NCI-H1694 treated with DMSO at 0.1 percent for 48 hours (cell line): Measurements from ENCODE around the gene SORBS1.

ENCODE experiments used
- DNase-seq: peaks from one replicate; lab custom pipeline; 2025; lab: John Stamatoyannopoulos, UW

SORBS1 gene

GRCh38 chr10:95315509-95315908, 245.7 kb downstream of the SORBS1 start:
- no peak for DNase-seq

- peak; percentile 23 for DNase-seq
Observed at GRCh38 chr10:95314192-95314918, 246.8 kb downstream of the SORBS1 start.

DNA sequence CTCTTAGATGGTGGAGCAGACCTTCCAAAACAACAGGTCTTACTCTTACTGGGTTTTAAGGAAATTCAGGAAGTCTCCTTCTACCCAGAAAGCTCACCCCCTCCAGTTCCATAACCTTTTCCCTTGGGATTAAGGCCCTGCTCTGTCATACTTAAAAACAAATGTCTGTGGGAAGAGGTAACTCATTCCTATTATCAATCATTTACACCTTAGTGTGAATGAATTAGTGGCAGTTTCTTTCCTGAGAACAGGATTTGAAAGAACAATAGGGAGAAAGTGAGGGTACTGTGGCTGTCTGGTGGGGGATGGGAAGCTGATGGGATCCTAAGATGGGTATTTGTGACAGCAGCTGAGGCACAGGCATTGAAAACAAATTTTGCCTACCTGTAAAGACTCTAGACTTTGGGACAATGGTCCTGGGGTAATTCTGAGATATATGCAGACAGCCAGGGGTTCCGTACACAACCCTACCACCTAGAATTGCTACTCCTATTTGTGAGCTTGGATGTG, 248.1 kb downstream of the SORBS1 start:
- no peak for DNase-seq

DNA sequence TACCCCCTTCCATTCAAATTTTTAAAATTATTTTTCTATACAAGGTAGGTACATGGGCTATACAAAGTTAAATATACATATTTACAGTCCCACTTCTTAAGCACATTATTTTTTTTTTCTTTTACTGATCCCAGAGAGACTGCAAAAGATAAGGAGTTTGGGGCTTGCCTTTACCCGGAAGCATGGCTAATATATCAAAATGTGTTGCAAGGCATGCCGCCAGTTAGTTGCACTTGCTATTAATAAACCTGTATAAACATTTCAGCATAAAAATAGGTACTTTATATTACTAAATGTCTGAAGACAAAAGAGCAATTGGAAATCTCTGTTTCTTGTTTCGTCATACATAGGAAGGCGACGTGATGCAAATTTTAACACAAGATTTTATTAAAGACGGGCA, 248.9 kb downstream of the SORBS1 start:
- no peak for DNase-seq

DNA sequence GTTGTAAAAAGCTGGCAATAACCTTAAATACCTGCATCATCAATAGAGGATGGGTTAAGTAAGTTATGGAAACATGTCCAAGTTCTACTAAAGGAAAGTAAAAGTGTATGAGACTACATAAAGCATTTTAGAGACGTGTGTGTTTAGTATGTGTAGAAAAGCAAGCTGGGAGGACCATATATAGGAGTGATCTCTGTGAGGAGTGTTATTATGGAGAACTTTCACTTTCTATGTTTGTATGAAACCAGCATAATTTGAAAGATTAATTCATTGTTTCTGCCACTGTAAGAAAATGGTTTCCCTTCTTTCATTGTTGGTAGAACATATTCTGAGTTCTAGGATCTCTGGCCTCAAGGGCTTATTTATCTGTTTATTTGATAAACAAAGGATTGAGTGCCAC, 251.2 kb downstream of the SORBS1 start:
- DNase-seq = no peak

DNA sequence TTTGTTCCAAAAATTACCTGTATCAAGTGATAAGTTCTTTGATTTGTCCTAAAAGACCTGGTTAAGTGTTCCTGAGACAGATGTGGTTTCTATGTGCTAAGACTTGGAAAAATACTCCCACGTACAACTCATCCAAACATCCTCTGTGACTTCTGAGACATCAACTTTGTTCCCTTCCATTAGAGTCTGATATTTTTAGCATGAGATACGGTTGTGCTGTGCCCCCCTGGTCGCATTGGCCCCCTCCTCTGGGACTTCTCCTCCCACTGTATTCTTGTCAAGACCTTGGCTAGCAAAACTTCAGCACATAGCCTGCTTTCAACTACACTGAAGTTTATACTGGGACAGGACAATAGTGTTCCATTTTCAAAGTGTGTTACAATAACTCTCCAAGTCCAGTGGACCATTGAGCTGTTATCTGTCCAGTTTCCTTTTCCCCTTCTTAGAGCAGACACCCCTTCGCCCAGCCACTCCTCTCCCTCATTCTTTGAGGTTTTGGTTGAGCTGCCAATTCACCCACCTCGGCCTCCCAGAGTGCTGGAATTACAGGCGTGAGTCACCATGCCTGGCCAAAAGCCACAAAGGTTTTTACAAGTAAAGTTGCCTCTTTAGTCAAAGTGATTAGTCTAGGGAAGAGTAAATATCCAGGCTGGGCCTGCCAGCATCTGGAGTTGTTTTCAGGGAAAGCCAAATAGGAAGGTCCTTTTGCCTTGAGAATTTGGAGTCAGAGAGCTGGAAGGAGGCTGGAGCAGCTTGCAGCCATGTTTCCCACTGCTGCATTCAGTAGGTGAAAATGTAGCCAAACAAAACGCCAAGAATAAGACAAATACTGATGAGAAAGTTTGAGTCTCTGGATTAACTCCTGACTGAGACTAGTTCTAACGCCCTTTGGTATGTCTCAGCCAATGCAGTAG, 252.5 kb downstream of the SORBS1 start:
- DNase-seq = no peak

- no peak for DNase-seq
Observed at GRCh38 chr10:95306851-95307250, 254.3 kb downstream of the SORBS1 start.

GRCh38 chr10:95306318-95306650, 254.9 kb downstream of the SORBS1 start:
- DNase-seq = peak; percentile 69

GRCh38 chr10:95305606-95306317, 255.4 kb downstream of the SORBS1 start:
- no peak for DNase-seq

GRCh38 chr10:95304976-95305375, 256.2 kb downstream of the SORBS1 start:
- DNase-seq = no peak

DNA sequence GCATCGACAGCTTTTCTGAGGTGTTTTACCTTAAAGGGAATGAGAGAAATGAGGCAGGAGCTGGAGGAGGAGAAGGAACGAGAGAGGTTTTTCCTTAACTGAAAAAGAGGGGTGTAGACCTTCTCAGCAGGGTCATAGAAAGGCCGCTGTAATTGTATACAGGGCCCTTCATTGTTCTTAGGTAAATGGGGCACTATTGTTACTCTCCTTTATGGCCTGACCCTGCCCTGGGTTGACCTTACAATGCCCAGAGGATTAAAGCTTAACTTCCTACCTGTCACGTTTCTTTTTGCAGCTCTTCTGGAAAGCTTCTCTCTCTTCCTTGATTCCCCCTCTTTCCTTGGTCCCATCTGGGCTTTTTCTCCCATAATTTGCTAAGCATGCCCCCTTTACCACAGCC, 256.7 kb downstream of the SORBS1 start:
- DNase-seq = no peak

GRCh38 chr10:95303950-95304349, 257.2 kb downstream of the SORBS1 start:
- DNase-seq = no peak

DNA sequence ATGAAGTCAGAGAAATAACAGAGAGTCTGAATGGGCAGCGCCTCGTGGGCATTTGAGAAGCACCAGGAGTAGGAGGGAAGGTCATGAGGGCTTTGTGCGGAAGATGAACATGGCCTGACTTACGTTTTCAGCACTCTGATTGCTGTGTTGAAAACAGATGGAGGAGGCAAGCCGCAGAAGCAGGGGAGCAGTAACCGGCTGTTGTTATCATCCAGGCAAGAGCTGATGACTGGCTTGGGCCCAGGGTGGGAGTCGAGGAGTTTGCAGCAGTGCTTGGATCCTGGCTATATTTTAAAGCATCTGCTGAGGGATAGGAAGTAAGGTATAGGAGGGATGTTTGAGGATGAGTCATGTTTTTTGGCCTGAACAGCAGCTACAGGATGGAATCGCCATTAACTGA, 257.6 kb downstream of the SORBS1 start:
- DNase-seq = peak; percentile 93

- DNase-seq = no peak
Observed at GRCh38 chr10:95300022-95300539, 261.1 kb downstream of the SORBS1 start.

DNA sequence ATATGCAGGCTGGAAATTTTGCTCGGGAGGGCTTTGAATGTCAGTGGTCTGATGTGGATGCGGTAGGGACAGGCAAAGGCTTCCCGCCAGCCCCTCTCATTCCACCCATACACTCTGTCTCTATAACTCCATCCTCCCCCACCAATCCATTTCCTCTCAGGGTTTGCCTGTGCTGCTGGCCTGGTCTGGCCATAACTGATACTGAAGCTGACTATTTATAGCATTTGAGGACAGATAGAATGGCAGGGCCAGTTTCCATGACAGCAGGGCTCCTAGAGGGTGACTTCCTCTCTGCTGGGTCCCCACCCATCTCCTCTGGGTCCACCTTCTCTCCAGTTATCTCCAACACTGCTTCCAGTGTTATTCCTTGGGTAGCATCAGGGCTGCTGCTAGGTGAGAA, 263.8 kb downstream of the SORBS1 start:
- no peak for DNase-seq

GRCh38 chr10:95296764-95297163, 264.4 kb downstream of the SORBS1 start:
- DNase-seq = no peak

GRCh38 chr10:95295031-95295755, 266.0 kb downstream of the SORBS1 start:
- no peak for DNase-seq

DNA sequence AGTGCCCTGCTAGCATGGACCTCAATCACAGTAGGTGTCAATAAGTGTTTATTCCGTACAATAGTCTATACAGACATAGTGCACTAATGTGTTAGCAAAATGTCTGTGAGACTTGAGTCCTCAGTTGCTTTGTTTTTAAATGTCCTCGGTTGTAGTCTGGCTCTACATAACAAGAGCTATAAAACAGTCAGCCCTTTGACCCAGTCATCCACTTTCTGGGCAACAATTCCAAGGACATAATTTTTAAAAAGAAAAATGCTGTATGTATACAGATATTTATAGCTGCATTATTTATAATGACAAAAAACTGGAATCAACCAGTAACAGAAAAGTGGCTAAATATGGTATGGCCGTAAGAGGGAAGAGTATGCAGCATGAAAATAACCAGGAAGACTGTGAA, 267.5 kb downstream of the SORBS1 start:
- no peak for DNase-seq

DNA sequence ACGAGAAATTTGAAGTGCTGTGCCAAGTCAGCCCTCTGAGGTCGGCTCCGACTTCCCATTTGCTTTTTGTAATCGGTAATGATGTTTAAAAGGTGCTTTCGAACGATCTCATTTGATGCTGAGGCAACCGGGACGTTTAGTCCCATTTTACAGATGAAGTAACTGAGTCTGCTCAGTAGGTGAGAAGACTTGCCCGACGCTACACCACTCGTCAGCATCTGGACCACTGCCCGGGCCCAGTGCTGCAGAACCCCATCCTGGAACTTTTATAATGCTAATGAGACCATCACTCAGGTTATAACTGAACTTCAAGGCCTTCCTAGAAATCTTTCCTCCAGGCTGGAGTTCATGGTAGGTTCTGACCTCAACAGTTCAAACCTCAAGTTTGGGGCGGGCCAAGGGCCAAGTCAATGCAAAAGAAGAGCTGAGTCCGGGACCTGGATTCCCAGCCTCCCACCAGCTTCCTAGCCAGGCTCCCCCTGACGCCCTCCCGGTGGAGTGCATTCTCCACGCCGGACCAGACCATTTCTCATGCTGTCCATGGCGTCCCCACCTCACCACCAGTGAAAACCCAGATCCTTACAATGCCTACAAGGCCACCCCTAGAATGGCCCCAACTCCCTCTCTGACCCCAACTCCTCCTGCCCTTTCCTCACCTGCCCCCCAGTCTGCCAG, 269.7 kb downstream of the SORBS1 start:
- DNase-seq = peak; percentile 23

DNA sequence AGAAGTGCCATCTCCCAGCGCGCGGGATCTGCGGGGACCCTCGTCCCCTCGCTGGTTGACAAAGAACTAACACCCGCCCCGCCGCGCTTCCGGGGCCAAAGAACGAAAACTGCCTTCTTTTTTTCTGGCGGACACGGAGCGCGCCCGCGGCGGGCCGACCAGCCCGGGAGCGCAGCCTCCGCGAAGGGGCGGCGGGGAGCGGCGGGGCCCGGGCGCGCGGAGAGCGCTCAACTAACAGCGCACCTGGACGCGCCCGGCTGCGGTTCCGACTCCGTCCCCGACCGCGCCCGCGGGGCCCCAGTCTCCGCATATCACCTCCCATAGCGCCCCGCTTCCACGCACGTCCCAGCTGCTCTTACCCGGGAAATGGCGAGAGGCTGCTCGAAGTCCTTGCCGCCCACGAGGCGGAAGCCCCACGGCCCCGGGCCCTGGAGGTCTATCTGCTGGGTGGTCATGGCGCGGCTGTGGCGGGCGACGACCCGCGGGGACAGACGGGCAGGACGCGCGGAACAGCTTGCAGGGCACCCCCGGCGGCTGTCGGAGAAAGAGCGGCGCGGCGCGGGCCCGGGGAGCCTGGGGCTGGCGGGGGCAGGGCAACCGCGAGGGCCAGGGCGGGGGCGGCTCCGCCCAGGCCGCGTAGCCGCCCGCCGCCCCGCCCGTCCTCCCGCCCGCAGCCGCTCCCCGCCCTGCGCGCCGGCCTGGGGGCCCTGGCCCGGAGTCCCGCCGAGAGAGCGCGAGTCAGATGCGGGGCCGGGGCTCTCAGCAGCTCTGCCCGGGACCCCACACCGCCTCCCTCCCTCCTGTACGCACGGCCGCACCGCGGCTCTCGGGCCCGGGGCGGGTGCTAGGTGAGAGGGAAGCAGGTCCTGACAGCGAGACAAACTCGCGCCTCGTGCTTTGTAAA, 270.5 kb downstream of the SORBS1 start, which contains the start of gene PDLIM1:
TSS of gene PDLIM1 (minus strand) at position 543 of the 904 bp plus-strand sequence. CDS start at position 455, 88 bp downstream.
- no peak for DNase-seq
